Daoy (cell line): Measurements from ENCODE around the gene PHF21B. TPM values are rescaled to one million over a fixed set of nuclear protein-coding genes. Genes with fewer than 3 reads are reported as not detected.
A peak's percentile ranks its signal among the peaks of the same experiment; 100 is the strongest.
"Not testable (repeated sequence)": the region's sequence is repeated elsewhere in the genome, so short reads cannot be mapped to it uniquely, and the experiment has no call there.

Experiments used
- DNase-seq: peaks from one replicate; pipeline ENCODE4 v3.0.0-alpha.2; 2015; ENCODE audit warnings: low read depth
- total RNA-seq: library from RNA; depleted of rRNA; stranded (reverse); fragments of >200 nt; shearing (Covaris generic); gene quantifications from 2 replicates; pipeline ENCODE4 v1.2.3, GENCODE V29; 2014

The PHF21B gene
- total RNA-seq, 1 experiment from 2014 or later, result 0.57 TPM

DNA sequence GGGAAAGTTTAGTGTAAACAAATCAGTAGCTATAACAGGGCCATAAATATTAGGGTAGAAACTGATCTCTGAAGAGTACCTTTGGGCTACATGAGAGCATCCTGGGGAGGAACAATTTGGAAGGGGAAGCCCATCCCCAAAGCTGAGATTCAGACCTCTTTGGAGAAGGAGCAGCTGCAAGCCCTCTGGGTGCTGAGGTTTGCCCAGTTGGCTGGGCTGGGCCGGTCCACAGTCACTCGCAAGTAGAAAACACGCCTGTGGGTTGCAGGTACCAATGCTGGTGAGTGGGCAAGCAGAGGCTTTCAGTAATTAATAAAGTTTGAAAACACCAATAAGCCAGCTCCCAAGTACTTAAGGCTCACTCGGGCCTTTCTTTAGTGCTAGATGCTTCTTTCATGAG lies 132.9 kb downstream of the PHF21B start:
- no peak for DNase-seq

DNA sequence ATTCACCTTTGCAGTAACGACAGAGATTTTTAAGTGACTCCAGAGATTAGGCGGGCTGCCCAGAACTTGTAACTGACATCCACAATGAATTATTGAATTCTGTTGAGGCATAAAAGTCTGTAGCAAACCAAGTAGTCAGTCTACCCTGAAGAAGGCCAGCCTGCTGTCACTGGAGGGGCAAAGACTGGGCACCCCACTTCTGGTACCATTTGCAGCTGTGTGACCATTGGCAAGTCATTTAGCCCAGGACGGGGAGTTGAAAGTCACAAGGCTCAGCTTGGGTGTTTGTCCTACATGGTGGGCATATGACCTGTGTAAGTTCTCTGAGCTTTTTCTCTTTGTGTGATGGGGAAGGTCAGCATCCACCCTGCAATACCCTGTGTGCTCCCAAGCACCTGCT lies 138.0 kb downstream of the PHF21B start:
- no peak for DNase-seq

GRCh38 chr22:44870021-44870420 lies 139.8 kb downstream of the PHF21B start:
- peak; percentile 61 for DNase-seq

- DNase-seq, result no peak
Observed at GRCh38 chr22:44869196-44869595, 140.6 kb downstream of the PHF21B start.

- no peak for DNase-seq
Observed at GRCh38 chr22:44865193-44866057, 144.4 kb downstream of the PHF21B start.

DNA sequence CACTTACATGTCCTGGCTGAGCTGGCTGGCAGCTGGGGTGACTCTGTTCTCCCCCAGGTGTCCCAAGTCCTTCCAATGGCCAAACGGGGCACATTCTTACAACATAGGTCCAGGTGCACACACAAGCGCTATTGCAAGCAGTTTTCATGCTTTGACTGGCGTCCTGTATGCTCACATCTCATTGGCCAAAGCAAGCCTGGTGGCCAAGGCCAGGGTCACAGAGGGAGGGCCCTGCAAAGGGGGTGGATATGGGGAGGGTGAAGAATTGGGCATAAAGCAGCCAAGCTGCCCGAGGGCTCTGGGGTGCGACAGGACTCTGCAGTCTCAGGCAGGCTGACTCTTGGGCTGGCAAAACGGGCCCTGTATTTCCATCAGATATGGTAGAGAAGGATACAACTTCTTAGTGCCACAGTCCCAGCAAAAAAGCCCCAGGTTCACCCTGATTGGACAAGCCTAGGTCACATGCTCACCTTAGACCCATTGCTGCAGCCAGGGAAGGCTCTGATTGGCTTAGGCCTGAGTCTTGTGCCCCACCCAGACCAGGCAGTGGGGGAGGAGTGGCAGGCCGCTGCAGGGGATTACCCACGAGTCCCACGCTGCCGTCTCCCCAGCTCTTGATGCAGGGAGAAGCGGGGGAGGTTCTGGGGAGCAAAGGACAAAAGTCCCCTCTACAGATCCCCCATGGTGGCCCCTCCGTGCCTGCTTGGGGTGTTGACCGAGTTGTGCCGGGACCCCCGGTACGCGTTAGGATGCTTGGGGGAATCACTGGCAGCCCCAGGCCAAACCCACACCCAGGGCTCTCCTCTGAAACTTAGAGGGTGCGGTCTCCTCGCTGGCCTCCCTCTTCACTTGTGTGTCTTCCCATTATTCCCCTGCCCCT lies 146.6 kb downstream of the PHF21B start:
- peak; percentile 38 for DNase-seq

GRCh38 chr22:44862281-44862680 lies 147.5 kb downstream of the PHF21B start:
- DNase-seq, result no peak

GRCh38 chr22:44861245-44861644 lies 148.6 kb downstream of the PHF21B start:
- DNase-seq, result no peak

- no peak for DNase-seq
Observed at GRCh38 chr22:44860311-44860710, 149.5 kb downstream of the PHF21B start.

- DNase-seq, result no peak
Observed at GRCh38 chr22:44859641-44860040, 150.2 kb downstream of the PHF21B start.

DNA sequence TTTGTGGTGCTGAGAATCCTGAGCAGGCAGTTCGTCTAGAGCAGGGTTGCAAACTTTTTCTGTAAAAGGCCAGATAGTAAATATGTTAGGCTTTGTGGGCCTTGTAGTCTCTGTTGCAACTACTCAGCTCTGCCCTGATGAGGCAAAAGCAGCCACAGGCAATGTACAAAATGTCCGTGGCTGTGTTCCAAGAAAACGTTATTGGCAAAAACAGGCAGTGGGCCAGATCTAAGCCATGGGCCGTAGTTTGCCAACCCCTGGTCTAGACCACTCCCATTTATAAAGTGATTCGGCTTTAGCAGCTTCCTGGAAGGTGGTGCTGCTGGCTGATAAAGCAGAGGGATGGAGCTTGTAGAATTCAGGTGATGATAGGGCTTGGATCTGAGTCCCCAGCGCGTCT lies 151.0 kb downstream of the PHF21B start:
- not testable (repeated sequence) for DNase-seq

DNA sequence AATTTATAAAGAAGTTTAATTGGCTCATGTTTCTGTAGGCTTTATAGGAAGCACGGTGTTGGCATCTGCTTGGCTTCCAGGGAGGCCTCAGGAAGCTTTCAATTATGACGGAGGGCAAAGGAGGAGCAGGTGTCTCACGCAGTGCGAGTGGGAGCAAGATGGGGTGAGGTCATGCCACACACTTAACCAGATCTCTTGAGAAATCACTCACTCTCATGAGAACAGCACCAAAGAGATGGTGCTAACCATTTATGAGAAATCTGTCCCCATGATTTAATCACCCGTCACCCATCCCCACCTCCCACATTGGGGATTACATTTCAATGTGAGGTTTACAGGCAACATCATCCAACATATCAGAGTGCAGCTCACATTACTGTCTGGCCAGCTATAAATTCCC lies 153.9 kb downstream of the PHF21B start:
- no peak for DNase-seq

GRCh38 chr22:44854641-44855040 lies 155.2 kb downstream of the PHF21B start:
- DNase-seq, result not testable (repeated sequence)

GRCh38 chr22:44850946-44851345 lies 158.9 kb downstream of the PHF21B start:
- no peak for DNase-seq

- DNase-seq, result no peak
Observed at GRCh38 chr22:44848791-44849420, 160.9 kb downstream of the PHF21B start.

GRCh38 chr22:44848296-44848741 lies 161.5 kb downstream of the PHF21B start:
- no peak for DNase-seq

DNA sequence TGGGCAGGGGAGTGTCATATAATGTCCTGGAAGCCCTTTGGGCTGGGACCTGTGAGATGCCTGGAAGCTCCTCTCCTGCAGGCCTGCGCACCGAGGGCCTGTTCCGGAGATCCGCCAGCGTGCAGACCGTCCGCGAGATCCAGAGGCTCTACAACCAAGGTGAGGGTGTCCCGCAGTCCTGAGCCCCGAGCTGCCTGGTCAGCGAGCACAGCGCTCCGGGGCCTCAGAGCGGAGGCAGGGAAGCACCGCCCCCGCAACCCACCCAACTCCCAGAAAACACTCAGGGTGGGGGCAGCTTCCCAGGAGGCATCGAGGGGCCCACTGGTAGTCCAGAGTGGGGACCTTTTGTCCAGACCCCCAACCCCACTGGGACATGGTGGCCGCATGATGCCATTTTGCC lies 161.9 kb downstream of the PHF21B start:
- no peak for DNase-seq

- no peak for DNase-seq
Observed at GRCh38 chr22:44847380-44847779, 162.4 kb downstream of the PHF21B start.

- no peak for DNase-seq
Observed at GRCh38 chr22:44846726-44847275, 163.0 kb downstream of the PHF21B start.

DNA sequence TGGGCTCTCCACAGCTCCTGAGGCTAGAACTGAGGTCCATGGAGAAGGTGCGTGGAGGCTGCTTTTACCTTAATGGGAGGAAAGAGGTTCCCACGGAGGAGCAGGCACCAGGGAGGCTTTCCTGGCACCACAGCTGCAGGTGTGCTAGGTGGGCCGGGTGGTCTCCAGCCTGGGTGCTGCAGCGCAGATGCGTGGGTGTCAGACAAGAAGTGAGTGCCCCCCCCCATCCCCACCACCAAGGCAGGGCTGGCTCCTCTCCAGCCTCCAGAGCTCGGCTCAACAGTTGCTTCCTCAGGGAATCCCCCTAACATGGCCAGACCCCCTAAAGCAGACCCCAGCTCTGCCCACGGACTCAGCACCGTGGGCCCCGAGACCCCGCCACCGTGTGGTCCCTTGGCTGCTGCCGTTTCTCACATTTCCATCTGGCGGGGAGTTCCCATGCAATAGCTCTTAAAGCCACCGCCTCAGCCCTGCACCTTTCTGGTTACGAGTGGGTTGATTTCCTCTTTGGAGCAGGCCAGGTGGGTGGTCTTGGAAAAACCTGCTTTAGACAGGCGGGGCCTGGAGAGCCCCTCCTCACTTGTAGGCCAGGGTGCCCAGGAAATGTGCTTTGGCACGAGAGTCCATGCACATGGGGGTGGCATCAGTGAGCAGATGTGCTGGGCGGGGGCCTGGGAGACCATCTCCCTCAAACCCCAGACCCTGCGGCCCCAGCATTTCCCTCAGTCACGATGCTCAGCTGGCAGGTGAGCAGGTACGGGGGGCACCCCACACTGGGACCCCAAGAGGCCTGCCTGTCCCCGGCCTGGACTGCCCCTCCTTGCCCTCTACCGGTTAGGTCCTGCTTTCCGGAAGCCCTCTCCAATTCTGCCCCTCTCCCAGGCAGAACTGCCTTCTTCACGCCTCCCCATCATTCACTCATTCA lies 163.7 kb downstream of the PHF21B start:
- no peak for DNase-seq

DNA sequence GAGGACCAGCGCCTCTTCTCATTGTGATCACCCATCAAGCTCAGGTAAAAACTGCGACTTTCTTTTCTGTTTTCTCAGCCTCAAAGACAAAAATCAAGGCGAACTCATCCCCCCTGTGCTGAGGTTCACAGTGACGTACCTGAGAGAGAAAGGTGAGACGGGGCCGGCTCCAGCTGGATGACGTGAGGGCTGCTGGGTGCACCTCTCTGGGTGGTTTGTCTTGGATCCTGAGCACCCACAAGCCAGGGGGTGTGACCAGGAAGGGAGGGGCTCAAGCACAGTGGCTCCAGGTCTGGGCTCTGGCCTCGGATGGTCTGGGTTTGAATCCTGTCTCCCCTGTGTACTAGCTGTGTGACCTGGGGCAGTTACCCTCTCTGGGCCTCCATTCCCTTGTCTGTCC lies 164.6 kb downstream of the PHF21B start:
- DNase-seq, result no peak
